Measurements from ENCODE around the gene MAD1L1.
"Not testable (repeated sequence)": the region's sequence is repeated elsewhere in the genome, so short reads cannot be mapped to it uniquely, and the experiment has no call there.

DNA sequence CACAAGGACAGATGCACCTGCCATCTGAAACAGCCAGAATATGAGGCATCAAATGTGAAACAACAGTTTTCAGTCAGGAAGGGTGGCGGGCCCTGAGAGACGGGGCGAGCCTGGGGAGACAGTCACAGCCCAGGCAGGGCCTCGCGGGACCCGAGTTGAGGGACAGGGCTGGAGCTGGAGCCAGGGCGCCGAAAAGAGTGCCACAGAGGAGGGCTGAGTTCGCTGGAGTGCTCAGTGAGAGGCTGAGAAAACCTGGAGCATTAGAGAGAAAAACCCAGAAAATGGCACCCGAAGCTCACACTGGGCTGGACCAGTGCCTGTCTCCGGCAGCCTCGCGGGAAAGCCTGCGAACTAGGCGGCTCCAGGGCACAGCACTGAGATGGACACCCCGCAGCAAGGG is 404.6 kb downstream of the MAD1L1 start:
- TF ChIP-seq MAX (IDR thresholded peaks at IDR 0.05); TCF7L2 (IDR thresholded peaks at IDR 0.05; ENCODE audit: borderline replicate concordance, extremely low read depth, insufficient read depth, insufficient read length); POLR2A (IDR thresholded peaks at IDR 0.05; ENCODE audit: borderline replicate concordance, extremely low read depth, insufficient read depth, insufficient read length); ZNF274 (IDR thresholded peaks at IDR 0.05; ENCODE audit: low read depth, low read length); SRF (IDR thresholded peaks at IDR 0.05; ENCODE audit: low read depth); EGR1 (IDR thresholded peaks at IDR 0.05; ENCODE audit: low read depth); POLR2AphosphoS5 (IDR thresholded peaks at IDR 0.05; ENCODE audit: low read depth, low read length); YY1 (IDR thresholded peaks at IDR 0.05; ENCODE audit: extremely low read depth, insufficient replicate concordance, low read depth, low read length): not testable (repeated sequence)
- TF ChIP-seq, protein P1, sequence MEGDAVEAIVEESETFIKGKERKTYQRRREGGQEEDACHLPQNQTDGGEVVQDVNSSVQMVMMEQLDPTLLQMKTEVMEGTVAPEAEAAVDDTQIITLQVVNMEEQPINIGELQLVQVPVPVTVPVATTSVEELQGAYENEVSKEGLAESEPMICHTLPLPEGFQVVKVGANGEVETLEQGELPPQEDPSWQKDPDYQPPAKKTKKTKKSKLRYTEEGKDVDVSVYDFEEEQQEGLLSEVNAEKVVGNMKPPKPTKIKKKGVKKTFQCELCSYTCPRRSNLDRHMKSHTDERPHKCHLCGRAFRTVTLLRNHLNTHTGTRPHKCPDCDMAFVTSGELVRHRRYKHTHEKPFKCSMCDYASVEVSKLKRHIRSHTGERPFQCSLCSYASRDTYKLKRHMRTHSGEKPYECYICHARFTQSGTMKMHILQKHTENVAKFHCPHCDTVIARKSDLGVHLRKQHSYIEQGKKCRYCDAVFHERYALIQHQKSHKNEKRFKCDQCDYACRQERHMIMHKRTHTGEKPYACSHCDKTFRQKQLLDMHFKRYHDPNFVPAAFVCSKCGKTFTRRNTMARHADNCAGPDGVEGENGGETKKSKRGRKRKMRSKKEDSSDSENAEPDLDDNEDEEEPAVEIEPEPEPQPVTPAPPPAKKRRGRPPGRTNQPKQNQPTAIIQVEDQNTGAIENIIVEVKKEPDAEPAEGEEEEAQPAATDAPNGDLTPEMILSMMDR (IDR thresholded peaks at IDR 0.05 in 2 of 3, conservative IDR thresholded peaks at IDR 0.05 in 1 of 3; ENCODE audit: borderline replicate concordance in 1 of 3, insufficient read depth in 1 of 3, low read depth in 2 of 3, low read length in 2 of 3), result not testable (repeated sequence)
- TF ChIP-seq, protein P2, sequence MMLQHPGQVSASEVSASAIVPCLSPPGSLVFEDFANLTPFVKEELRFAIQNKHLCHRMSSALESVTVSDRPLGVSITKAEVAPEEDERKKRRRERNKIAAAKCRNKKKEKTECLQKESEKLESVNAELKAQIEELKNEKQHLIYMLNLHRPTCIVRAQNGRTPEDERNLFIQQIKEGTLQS (IDR thresholded peaks at IDR 0.05), result not testable (repeated sequence)
